Neural progenitor cell (in vitro differentiated cells): ENCODE measurements around the gene NEK1.

Experiments used
- EZH2 ChIP-seq: fragments of 200-600 bp; sonication (generic); IDR thresholded peaks from 2 replicates; pipeline ENCODE4 v1.6.1; 2017; ENCODE audit warnings: antibody characterized with exemption, mild to moderate bottlenecking, moderate library complexity
- EZH2phosphoT487 ChIP-seq: fragments of 200-600 bp; sonication (generic); IDR thresholded peaks from 2 replicates; pipeline ENCODE4 v1.6.1; 2017; ENCODE audit warnings: antibody characterized with exemption
- TF ChIP-seq, protein P1 (sequence below): fragments of 200-600 bp; sonication (generic); IDR thresholded peaks from 2 replicates; pipeline ENCODE4 v1.5.1; 2017; ENCODE audit warnings: antibody characterized with exemption, mild to moderate bottlenecking

DNA sequence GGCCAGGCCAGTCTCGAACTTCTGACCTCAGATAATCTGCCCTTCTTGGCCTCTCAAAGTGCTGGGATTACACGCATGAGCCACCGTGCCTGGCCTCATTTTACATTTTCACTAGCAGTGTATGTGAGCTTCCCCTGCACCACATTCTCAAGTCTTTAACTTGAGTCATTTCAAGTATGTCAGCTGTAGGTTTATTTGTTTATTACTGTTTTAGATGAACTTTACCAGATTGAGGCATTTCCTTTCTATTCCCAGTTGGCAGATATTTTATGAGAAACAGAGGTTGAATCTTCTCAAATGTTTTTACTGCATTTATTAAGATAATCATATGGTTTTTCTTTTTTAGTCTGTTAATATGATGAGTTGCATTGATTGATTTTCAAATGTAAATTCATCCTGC is 227.0 kb downstream of the NEK1 start:
- TF ChIP-seq, protein P1, sequence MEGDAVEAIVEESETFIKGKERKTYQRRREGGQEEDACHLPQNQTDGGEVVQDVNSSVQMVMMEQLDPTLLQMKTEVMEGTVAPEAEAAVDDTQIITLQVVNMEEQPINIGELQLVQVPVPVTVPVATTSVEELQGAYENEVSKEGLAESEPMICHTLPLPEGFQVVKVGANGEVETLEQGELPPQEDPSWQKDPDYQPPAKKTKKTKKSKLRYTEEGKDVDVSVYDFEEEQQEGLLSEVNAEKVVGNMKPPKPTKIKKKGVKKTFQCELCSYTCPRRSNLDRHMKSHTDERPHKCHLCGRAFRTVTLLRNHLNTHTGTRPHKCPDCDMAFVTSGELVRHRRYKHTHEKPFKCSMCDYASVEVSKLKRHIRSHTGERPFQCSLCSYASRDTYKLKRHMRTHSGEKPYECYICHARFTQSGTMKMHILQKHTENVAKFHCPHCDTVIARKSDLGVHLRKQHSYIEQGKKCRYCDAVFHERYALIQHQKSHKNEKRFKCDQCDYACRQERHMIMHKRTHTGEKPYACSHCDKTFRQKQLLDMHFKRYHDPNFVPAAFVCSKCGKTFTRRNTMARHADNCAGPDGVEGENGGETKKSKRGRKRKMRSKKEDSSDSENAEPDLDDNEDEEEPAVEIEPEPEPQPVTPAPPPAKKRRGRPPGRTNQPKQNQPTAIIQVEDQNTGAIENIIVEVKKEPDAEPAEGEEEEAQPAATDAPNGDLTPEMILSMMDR = no peak
- TF ChIP-seq EZH2 = no peak
- TF ChIP-seq EZH2phosphoT487 = no peak
